Osteoblast (primary cell): ENCODE results near the gene TRAPPC10. TPM values are rescaled to one million over a fixed set of nuclear protein-coding genes. Genes with fewer than 3 reads are reported as not detected.
A peak's percentile ranks its signal among the peaks of the same experiment; 100 is the strongest.

ENCODE experiments used
- DNase-seq: peaks from one replicate; pipeline ENCODE4 v3.0.0; 2011; ENCODE audit warnings: low spot score, mixed read lengths; ENCODE audit not compliant: insufficient read length; ENCODE audit errors: missing footprints
- H2AFZ ChIP-seq: 2 replicates; pipeline ENCODE4 v1.6.0; 2011; ENCODE audit warnings: mild to moderate bottlenecking, low read length
- H3K27ac ChIP-seq: 2 replicates; pipeline ENCODE4 v1.5.1; 2011; ENCODE audit warnings: mild to moderate bottlenecking, low read depth, low read length, moderate library complexity
- H3K27me3 ChIP-seq: 2 replicates; pipeline ENCODE4 v1.6.0; 2012; ENCODE audit warnings: mild to moderate bottlenecking, control low read depth, inconsistent platforms, low read length, moderate library complexity; ENCODE audit not compliant: insufficient read depth
- H3K36me3 ChIP-seq: 2 replicates; pipeline ENCODE4 v1.5.1; 2011; ENCODE audit warnings: mild to moderate bottlenecking, low read length, control low read depth, moderate library complexity; ENCODE audit not compliant: insufficient read depth
- H3K4me1 ChIP-seq: 2 replicates; pipeline ENCODE4 v1.5.1; 2011; ENCODE audit warnings: mild to moderate bottlenecking, low read length, control low read depth, moderate library complexity; ENCODE audit not compliant: insufficient read depth
- H3K4me2 ChIP-seq: 2 replicates; pipeline ENCODE4 v1.6.0; 2011; ENCODE audit warnings: mild to moderate bottlenecking, low read length; ENCODE audit not compliant: insufficient read depth
- H3K4me3 ChIP-seq: fragments of 200-600 bp; sonication (generic); 3 replicates; pipeline ENCODE4 v1.5.1; 2012; ENCODE audit warnings: mild to moderate bottlenecking, low read length, inconsistent platforms; ENCODE audit not compliant: insufficient read depth
- H3K79me2 ChIP-seq: 2 replicates; pipeline ENCODE4 v1.6.0; 2012; ENCODE audit warnings: mild to moderate bottlenecking, low read length, control low read depth, inconsistent platforms; ENCODE audit not compliant: insufficient read depth
- H3K9me3 ChIP-seq: 2 replicates; pipeline ENCODE4 v1.5.1; 2011; ENCODE audit warnings: low read depth, low read length, control low read depth
- H4K20me1 ChIP-seq: 2 replicates; pipeline ENCODE4 v1.6.0; 2012; ENCODE audit warnings: mild to moderate bottlenecking, low read length, control low read depth; ENCODE audit not compliant: insufficient read depth
- total RNA-seq: library from RNA; depleted of rRNA; stranded (reverse); fragments of >200 nt; gene quantifications from 2 replicates; pipeline ENCODE4 v1.2.3, GENCODE V29; 2012
- TF ChIP-seq, protein P1 (sequence below): IDR thresholded peaks from 2 replicates; pipeline ENCODE4 v1.5.1; 2011; ENCODE audit warnings: mild to moderate bottlenecking, low read depth, low read length, moderate library complexity; ENCODE audit errors: extremely low read depth

The TRAPPC10 gene
- total RNA-seq, 1 donor, result 36.2 TPM

DNA sequence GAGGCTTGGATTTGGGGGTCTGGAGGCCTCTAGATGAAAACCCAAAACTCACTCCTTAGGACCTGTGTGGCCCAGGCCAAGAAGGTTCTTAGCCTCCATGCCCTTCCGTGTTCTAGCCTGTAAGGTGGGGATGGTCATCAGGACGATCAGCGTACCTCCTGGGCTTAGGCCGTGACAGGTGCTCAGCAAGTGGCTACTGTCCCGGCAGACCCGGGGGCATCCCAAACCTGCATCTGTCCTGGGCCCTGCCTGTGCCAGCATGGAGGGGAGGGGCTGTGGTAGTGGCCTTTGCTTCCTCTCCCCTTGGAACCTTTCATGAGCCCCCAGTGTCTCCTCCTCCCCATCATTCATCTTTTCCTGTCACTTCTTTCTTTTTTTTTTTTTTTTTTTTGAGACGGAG, 22.7 kb upstream of the TRAPPC10 start:
- Histone ChIP-seq H3K79me2 (no peaks in the 10 kb centered on the region), H3K9me3 (no peaks in the 10 kb centered on the region), H3K27ac (no peak overlapping the region), H4K20me1 (peaks cover 3% of the 10 kb centered on the region), H3K36me3 (no peaks in the 10 kb centered on the region), H3K27me3 (peaks cover 15% of the 10 kb centered on the region), H3K4me3 (no peak overlapping the region), H3K4me2 (no peak overlapping the region), H2AFZ (no peak overlapping the region), H3K4me1 (no peaks in the 10 kb centered on the region)
- peak; percentile 32 for DNase-seq
- TF ChIP-seq, protein P1, sequence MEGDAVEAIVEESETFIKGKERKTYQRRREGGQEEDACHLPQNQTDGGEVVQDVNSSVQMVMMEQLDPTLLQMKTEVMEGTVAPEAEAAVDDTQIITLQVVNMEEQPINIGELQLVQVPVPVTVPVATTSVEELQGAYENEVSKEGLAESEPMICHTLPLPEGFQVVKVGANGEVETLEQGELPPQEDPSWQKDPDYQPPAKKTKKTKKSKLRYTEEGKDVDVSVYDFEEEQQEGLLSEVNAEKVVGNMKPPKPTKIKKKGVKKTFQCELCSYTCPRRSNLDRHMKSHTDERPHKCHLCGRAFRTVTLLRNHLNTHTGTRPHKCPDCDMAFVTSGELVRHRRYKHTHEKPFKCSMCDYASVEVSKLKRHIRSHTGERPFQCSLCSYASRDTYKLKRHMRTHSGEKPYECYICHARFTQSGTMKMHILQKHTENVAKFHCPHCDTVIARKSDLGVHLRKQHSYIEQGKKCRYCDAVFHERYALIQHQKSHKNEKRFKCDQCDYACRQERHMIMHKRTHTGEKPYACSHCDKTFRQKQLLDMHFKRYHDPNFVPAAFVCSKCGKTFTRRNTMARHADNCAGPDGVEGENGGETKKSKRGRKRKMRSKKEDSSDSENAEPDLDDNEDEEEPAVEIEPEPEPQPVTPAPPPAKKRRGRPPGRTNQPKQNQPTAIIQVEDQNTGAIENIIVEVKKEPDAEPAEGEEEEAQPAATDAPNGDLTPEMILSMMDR, result no peak

DNA sequence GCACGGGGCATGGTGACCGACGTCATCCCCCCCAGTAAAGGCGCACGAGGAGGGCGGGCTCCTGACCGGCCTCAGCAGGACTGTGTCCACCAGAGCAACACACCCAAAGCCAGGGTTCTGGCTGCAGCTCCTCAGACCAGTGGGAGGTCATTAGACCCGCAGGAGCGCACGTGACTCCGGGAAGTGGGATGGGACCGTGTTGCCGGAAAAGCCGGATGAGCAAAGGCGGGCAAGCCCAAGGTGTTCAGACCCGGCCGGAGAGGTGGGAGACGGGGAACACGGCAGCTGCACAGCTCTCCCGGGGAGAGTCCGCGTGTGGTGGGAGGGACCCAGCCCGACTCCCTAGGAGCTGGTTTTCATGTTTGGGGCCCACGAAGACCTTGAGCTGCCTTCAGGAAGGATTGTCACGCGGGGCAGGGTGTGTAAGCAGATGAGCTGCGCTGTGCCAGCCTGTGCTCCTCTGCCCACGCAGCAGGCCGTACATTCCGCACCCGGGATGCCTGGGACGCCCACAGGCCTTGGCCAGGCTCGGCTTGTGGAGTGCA, 20.6 kb upstream of the TRAPPC10 start:
- no peaks in the 10 kb centered on the region for H3K36me3 ChIP-seq
- peaks cover 7% of the 10 kb centered on the region for H3K27me3 ChIP-seq
- H4K20me1 ChIP-seq, result no peaks in the 10 kb centered on the region
- no peaks in the 10 kb centered on the region for H3K4me1 ChIP-seq
- no peaks in the 10 kb centered on the region for H3K79me2 ChIP-seq
- H2AFZ ChIP-seq, result no peak overlapping the region
- H3K4me3 ChIP-seq, result no peak overlapping the region
- H3K27ac ChIP-seq, result no peak overlapping the region
- H3K4me2 ChIP-seq, result no peak overlapping the region
- DNase-seq, result peak; percentile 58
- H3K9me3 ChIP-seq, result no peaks in the 10 kb centered on the region
- TF ChIP-seq, protein P1, result no peak

DNA sequence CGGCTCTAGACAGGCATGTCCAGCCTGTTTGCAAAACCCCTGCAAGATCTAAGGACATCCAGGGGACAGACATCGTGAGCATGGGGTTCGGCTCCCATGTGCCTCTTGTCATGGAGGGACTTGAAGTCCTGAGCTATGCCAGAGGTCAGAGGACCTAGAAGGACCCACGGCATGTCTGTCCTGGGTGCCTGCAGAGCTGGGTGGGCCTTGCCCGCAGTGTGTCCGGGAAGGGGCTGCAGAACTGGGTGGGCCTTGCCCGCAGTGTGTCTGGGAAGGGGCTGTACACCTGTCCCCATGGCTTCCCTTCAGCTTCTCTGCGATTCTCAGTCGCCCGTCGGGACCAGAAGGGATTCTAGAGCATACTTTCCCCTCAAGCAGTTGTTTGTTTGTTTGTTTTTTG, 20.0 kb upstream of the TRAPPC10 start:
- TF ChIP-seq, protein P1, result no peak
- Histone ChIP-seq H3K79me2 (no peaks in the 10 kb centered on the region), H3K4me3 (no peak overlapping the region), H2AFZ (no peak overlapping the region), H3K4me2 (no peak overlapping the region), H3K36me3 (no peaks in the 10 kb centered on the region), H3K4me1 (no peaks in the 10 kb centered on the region), H3K27me3 (peaks cover 1% of the 10 kb centered on the region), H3K9me3 (no peaks in the 10 kb centered on the region), H3K27ac (no peak overlapping the region), H4K20me1 (no peaks in the 10 kb centered on the region)
- DNase-seq, result peak; percentile 49

DNA sequence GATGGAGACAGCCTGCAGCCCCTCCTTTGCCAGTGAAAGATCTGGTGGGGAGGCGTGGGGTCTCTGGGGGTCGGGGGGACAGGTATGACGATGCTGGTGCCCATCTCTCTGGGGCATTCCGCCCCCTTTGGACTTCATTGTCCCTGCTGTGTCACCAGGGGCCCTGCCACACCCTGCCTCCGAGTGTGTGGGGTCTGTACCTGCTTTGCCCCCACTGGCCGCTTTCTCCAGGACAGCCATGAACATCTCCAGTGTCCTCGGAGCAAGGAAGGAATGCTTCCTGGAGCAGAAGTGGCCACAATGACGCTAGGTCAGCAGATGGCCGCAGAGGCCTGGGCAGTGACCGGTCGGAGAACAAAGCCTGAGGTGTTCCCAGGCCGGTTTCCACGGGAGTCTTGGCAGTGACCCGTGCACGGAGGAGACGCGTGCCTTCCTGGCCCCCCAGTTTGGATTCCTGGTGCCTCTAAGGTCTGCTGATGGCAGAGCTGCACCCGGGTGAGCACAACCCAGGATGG, 18.6 kb upstream of the TRAPPC10 start:
- Histone ChIP-seq H4K20me1 (no peaks in the 10 kb centered on the region), H2AFZ (no peak overlapping the region), H3K27me3 (no peaks in the 10 kb centered on the region), H3K4me2 (no peak overlapping the region), H3K4me3 (no peak overlapping the region), H3K4me1 (no peaks in the 10 kb centered on the region), H3K36me3 (no peaks in the 10 kb centered on the region), H3K9me3 (no peaks in the 10 kb centered on the region), H3K79me2 (no peaks in the 10 kb centered on the region), H3K27ac (no peak overlapping the region)
- no peak for DNase-seq
- TF ChIP-seq, protein P1, result no peak
